ENCODE measurements around the gene TUBA4B.

The TUBA4B gene

DNA sequence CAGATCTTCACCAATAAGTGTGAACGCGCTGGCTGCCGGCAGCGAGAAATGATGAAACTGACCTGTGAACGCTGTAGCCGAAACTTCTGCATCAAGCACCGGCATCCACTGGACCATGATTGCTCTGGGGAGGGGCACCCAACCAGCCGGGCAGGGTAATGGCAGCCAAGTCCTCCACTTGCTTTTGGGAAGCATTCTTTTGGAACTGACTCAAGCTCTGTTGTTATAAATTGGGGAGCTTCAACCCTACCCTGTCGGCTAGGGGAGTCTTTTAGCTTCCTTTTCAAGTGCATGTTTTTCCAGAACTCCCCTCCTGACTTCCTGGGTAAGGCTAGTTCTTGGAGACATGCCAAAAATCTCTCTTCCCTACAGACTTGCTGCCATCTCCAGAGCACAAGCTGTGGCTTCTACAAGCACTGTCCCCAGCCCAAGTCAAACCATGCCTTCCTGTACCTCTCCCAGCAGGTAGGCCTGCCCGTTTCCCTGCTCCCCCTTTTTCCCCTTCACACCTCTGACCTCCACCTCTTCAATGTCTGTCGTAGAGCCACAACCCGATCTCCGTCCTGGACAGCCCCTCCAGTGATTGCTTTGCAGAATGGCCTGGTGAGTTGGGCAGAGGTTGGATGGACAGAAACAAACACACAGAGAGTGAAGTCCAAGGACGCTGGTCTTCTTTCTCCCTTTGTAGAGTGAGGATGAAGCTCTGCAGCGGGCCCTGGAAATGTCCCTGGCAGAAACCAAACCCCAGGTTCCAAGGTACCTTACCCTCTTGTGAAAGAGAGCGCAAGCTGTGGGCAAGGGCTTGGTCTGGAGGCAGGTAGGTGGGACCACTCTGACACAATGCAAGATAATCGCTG is 44.9 kb upstream of the TUBA4B start:
- DNase-seq (ENCODE audit: low read depth): no peak
- H3K4me3 ChIP-seq (ENCODE audit: low read depth, low read length): no peak overlapping the region
- TF ChIP-seq, protein P1, sequence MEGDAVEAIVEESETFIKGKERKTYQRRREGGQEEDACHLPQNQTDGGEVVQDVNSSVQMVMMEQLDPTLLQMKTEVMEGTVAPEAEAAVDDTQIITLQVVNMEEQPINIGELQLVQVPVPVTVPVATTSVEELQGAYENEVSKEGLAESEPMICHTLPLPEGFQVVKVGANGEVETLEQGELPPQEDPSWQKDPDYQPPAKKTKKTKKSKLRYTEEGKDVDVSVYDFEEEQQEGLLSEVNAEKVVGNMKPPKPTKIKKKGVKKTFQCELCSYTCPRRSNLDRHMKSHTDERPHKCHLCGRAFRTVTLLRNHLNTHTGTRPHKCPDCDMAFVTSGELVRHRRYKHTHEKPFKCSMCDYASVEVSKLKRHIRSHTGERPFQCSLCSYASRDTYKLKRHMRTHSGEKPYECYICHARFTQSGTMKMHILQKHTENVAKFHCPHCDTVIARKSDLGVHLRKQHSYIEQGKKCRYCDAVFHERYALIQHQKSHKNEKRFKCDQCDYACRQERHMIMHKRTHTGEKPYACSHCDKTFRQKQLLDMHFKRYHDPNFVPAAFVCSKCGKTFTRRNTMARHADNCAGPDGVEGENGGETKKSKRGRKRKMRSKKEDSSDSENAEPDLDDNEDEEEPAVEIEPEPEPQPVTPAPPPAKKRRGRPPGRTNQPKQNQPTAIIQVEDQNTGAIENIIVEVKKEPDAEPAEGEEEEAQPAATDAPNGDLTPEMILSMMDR (IDR thresholded peaks at IDR 0.05; ENCODE audit: low read depth, low read length, missing control alignments): no peak

DNA sequence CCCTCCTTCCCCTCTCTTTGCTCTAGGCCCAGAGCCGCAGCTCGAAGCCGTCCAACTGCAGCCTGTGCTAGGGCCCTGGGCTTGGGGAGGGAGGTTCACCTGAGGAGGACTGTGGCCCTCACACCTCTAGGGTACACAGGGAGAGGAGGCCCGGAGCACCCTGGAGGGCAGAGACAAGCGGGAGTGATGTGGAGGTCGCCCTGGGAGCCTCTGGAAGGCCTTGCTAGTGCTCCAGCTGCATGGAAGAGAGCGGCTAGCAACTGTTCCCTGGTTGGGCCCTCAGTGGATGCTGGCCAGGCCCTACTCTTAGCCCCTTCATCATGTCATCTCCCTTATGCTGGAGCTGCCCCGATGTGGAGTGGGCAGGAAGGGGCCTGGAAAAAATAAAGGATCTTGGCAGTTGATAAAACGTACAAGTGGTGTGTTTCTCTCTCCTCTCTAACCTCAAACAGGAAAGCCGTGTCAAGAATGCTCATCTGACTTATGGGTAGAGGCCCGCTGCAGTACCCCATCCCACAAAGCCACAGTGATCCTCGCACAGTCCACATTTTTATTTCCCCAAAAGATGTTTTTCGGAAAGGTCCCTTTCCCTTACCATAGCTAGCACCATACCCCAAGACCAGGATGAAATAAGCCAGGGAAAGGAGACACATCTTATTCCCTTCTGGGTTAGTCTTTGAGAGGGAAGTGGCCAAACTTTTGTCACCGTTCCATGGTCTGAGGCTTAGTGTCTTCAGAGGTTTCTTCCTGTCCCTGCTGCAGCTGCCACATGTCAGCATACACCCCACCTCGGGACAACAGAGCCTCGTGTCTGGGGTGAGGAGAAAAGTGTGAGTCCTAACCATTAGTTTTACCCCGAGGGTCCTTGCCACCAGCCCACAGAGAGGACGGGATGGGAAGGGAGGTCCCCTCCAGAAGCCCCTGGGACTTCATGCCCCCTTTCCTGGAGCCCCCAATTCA is 43.5 kb upstream of the TUBA4B start:
- TF ChIP-seq, protein P1 (IDR thresholded peaks at IDR 0.05; ENCODE audit: low read depth, low read length, missing control alignments): no peak
- DNase-seq (ENCODE audit: low read depth): no peak
- H3K4me3 ChIP-seq (ENCODE audit: low read depth, low read length): no peak overlapping the region

DNA sequence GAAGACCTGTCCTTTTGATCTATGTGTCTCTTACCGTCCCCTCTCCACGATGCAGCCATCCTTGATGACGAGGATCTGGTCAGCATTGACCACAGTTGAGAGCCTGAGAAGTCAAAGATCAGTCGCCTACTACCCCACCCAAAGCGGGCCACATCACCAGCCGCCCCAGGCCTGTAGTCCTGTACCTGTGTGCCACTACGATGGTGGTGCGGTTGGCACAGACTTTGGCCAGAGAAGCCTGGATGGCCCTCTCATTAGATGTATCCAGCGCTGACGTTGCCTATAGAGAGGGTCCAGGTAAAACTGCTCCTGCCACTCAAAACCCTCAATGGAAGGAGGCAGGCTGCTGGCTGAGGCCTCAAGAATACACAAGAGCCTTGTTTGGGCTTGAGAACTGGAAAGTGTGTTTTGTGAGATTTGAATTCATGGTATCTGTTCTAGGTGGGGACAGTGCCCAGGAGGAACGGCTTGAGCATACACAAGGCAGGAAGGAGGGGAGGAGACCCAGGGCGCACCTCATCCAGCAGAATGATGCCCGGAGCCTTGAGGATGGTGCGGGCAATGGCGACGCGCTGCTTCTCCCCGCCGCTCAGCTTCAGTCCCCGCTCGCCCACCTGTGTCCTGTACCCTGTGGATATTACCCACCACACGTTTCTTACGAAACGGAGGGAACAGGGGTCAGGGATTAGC is 42.7 kb upstream of the TUBA4B start:
- no peak overlapping the region for H3K4me3 ChIP-seq (ENCODE audit: low read depth, low read length)
- DNase-seq (ENCODE audit: low read depth): no peak
- TF ChIP-seq, protein P1 (IDR thresholded peaks at IDR 0.05; ENCODE audit: low read depth, low read length, missing control alignments): no peak

- DNase-seq (ENCODE audit: low read depth): no peak
- H3K4me3 ChIP-seq (ENCODE audit: low read depth, low read length): no peak overlapping the region
- TF ChIP-seq, protein P1 (IDR thresholded peaks at IDR 0.05; ENCODE audit: low read depth, low read length, missing control alignments): no peak
These were observed 42.1 kb upstream of the TUBA4B start for GRCh38 chr2:219210886-219211362.

DNA sequence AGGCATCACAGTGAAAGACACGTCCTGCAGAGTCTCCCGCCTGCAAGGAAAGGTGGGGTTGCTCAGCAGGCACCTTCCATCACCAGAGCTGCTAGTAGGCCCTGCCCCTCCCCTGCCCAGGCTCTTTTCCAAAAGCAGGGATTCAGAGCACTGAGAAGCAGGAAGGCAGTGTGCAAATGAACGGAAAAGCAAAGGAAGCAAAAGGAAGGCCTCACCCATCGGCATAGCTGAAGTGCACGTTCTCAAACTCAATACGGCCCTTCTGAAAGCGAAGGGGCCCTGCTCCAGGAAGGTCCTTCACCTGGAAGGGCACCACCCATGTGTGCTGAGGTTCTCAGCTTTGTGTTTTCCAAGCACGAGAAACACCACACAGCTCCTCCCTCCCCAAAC is 40.0 kb upstream of the TUBA4B start:
- no peak overlapping the region for H3K4me3 ChIP-seq (ENCODE audit: low read depth, low read length)
- TF ChIP-seq, protein P1 (IDR thresholded peaks at IDR 0.05; ENCODE audit: low read depth, low read length, missing control alignments): no peak
- no peak for DNase-seq (ENCODE audit: low read depth)

- no peak for DNase-seq (ENCODE audit: low read depth)
- TF ChIP-seq, protein P1 (IDR thresholded peaks at IDR 0.05; ENCODE audit: low read depth, low read length, missing control alignments): no peak
- H3K4me3 ChIP-seq (ENCODE audit: low read depth, low read length): no peak overlapping the region
These were observed 39.5 kb upstream of the TUBA4B start for GRCh38 chr2:219213486-219214071.
